ENCODE data around the gene UBA52. TPM values are rescaled to one million over a fixed set of nuclear protein-coding genes. Genes with fewer than 3 reads are reported as not detected.

UBA52 gene
- total RNA-seq, 1 experiment from 2014 or later, result 1,361 TPM

DNA sequence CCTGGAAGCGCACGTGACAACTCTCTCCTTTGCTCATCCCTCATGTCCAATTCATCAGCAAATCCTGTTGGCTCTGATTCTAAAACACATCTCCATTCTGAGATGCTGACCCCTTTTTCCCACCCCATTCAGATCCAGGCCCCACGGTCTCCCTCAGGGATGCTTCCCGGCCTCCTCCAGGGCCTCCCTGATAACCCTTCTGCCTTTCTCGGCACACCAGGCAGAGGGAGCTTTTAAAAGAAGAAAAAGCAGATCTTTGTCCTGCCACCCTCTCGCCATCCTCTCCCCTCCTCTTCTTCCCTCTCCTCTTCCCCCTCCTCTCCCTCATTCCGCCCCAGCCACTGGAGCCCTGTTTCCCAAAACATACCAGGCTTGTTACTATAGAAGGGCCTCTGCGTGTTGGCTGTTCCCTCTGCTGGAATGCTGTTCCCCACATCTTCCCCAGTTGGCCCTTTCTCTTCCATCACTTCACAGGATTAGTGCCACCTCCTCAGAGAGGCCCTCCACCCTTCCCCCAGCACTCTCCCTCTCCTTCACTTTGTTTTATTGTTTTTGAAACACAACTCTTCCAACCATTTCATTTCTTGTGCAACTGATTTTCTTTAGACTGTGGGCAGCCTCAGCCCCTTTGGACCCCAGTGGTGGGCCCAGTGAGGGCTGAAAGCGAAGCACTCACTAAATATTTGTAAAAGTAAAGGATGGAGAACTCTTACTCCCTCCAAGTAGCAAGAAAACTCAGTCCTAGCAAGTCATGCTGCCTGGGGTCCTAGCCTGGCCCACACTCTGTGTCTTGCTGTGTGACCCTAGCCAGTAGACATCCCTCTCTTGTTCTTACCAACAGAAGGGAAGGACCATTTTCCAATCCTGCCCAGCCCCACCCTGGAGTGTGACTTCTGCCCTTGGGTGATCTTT is 37.4 kb downstream of the UBA52 start:
- Mint-ChIP-seq H3K4me3 (peak overlapping the region; percentile 38), H3K36me3 (no peaks in the 10 kb centered on the region), H3K27ac (no peak overlapping the region), H3K4me1 (peaks cover 49% of the 10 kb centered on the region), H3K9me3 (no peaks in the 10 kb centered on the region), H3K27me3 (ENCODE audit: low read depth) (peaks cover 84% of the 10 kb centered on the region)
- TF ChIP-seq, protein P1, sequence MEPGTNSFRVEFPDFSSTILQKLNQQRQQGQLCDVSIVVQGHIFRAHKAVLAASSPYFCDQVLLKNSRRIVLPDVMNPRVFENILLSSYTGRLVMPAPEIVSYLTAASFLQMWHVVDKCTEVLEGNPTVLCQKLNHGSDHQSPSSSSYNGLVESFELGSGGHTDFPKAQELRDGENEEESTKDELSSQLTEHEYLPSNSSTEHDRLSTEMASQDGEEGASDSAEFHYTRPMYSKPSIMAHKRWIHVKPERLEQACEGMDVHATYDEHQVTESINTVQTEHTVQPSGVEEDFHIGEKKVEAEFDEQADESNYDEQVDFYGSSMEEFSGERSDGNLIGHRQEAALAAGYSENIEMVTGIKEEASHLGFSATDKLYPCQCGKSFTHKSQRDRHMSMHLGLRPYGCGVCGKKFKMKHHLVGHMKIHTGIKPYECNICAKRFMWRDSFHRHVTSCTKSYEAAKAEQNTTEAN (CRISPR knock-in tag; IDR thresholded peaks at IDR 0.05), result no peak
- TF ChIP-seq GRHL2 (CRISPR knock-in tag; IDR thresholded peaks at IDR 0.05; ENCODE audit: insufficient replicate concordance, severe bottlenecking) (no peak), IRF2 (CRISPR knock-in tag; IDR thresholded peaks at IDR 0.05; ENCODE audit: borderline replicate concordance, low read depth) (no peak)
- TF ChIP-seq, protein P2, sequence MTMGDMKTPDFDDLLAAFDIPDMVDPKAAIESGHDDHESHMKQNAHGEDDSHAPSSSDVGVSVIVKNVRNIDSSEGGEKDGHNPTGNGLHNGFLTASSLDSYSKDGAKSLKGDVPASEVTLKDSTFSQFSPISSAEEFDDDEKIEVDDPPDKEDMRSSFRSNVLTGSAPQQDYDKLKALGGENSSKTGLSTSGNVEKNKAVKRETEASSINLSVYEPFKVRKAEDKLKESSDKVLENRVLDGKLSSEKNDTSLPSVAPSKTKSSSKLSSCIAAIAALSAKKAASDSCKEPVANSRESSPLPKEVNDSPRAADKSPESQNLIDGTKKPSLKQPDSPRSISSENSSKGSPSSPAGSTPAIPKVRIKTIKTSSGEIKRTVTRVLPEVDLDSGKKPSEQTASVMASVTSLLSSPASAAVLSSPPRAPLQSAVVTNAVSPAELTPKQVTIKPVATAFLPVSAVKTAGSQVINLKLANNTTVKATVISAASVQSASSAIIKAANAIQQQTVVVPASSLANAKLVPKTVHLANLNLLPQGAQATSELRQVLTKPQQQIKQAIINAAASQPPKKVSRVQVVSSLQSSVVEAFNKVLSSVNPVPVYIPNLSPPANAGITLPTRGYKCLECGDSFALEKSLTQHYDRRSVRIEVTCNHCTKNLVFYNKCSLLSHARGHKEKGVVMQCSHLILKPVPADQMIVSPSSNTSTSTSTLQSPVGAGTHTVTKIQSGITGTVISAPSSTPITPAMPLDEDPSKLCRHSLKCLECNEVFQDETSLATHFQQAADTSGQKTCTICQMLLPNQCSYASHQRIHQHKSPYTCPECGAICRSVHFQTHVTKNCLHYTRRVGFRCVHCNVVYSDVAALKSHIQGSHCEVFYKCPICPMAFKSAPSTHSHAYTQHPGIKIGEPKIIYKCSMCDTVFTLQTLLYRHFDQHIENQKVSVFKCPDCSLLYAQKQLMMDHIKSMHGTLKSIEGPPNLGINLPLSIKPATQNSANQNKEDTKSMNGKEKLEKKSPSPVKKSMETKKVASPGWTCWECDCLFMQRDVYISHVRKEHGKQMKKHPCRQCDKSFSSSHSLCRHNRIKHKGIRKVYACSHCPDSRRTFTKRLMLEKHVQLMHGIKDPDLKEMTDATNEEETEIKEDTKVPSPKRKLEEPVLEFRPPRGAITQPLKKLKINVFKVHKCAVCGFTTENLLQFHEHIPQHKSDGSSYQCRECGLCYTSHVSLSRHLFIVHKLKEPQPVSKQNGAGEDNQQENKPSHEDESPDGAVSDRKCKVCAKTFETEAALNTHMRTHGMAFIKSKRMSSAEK (CRISPR knock-in tag; IDR thresholded peaks at IDR 0.05; ENCODE audit: borderline replicate concordance), result no peak
- TF ChIP-seq, protein P3, sequence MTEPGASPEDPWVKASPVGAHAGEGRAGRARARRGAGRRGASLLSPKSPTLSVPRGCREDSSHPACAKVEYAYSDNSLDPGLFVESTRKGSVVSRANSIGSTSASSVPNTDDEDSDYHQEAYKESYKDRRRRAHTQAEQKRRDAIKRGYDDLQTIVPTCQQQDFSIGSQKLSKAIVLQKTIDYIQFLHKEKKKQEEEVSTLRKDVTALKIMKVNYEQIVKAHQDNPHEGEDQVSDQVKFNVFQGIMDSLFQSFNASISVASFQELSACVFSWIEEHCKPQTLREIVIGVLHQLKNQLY (CRISPR knock-in tag; IDR thresholded peaks at IDR 0.05), result no peak
- ChIA-PET CTCF (interaction anchor here (0.7 to 1.4 kb wide), 5 partner anchors 10 to 68 kb away, joined by 4 to 8 read pairs (median 4); no protein-coding TSS in a partner anchor), POLR2A (no interaction called here)
- ATAC-seq, result no peak
- DNase-seq (ENCODE audit: low spot score), result no peak

DNA sequence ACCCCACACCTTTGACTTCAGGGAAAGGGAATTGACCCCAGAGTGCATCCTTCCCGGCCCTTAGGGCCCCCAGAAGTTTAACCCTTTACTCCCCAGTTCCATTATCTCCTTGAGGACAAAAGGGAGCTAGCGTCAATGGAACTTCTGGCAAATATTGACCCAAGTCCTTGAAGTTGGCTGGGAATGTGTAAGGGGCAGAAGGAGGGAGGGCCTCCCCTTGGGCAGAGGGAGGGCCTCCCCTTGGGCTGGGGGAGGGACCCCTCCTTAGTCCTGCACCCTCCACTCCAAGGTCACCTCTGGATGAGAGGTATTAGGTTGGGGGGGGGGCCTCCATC is 38.0 kb downstream of the UBA52 start:
- TF ChIP-seq, protein P4, sequence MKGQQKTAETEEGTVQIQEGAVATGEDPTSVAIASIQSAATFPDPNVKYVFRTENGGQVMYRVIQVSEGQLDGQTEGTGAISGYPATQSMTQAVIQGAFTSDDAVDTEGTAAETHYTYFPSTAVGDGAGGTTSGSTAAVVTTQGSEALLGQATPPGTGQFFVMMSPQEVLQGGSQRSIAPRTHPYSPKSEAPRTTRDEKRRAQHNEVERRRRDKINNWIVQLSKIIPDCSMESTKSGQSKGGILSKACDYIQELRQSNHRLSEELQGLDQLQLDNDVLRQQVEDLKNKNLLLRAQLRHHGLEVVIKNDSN (CRISPR knock-in tag; IDR thresholded peaks at IDR 0.05), result no peak
- TF ChIP-seq, protein P2 (CRISPR knock-in tag; IDR thresholded peaks at IDR 0.05; ENCODE audit: borderline replicate concordance), result no peak
- TF ChIP-seq, protein P5, sequence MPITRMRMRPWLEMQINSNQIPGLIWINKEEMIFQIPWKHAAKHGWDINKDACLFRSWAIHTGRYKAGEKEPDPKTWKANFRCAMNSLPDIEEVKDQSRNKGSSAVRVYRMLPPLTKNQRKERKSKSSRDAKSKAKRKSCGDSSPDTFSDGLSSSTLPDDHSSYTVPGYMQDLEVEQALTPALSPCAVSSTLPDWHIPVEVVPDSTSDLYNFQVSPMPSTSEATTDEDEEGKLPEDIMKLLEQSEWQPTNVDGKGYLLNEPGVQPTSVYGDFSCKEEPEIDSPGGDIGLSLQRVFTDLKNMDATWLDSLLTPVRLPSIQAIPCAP (CRISPR knock-in tag; IDR thresholded peaks at IDR 0.05), result no peak
- TF ChIP-seq, protein P3 (CRISPR knock-in tag; IDR thresholded peaks at IDR 0.05), result no peak
- TF ChIP-seq, protein P6, sequence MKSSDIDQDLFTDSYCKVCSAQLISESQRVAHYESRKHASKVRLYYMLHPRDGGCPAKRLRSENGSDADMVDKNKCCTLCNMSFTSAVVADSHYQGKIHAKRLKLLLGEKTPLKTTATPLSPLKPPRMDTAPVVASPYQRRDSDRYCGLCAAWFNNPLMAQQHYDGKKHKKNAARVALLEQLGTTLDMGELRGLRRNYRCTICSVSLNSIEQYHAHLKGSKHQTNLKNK (CRISPR knock-in tag; IDR thresholded peaks at IDR 0.05), result no peak
- ATAC-seq (no peak), DNase-seq (ENCODE audit: low spot score) (no peak)
- Mint-ChIP-seq H3K36me3 (no peaks in the 10 kb centered on the region), H3K4me1 (peaks cover 49% of the 10 kb centered on the region), H3K27ac (no peak overlapping the region), H3K27me3 (ENCODE audit: low read depth) (peaks cover 84% of the 10 kb centered on the region), H3K9me3 (no peaks in the 10 kb centered on the region), H3K4me3 (no peak overlapping the region)
- ChIA-PET CTCF (interaction anchor here (0.7 to 1.4 kb wide), 5 partner anchors 10 to 67 kb away, joined by 4 to 8 read pairs (median 4); no protein-coding TSS in a partner anchor), POLR2A (no interaction called here)

Measured in WTC11 (cell line).